MV-4-11 (cell line): ENCODE measurements around the gene CAVIN2.
A peak's percentile ranks its signal among the peaks of the same experiment; 100 is the strongest.

ENCODE experiments used
- DNase-seq: peaks from one replicate; lab custom pipeline; 2025; lab: John Stamatoyannopoulos, UW

The CAVIN2 gene

GRCh38 chr2:191839918-191840804, 6.7 kb downstream of the CAVIN2 start:
- DNase-seq = no peak

GRCh38 chr2:191838526-191838925, 8.4 kb downstream of the CAVIN2 start:
- no peak for DNase-seq

- no peak for DNase-seq
These were observed 9.8 kb downstream of the CAVIN2 start for GRCh38 chr2:191836853-191837769.

GRCh38 chr2:191836471-191836852, 10.4 kb downstream of the CAVIN2 start:
- no peak for DNase-seq

GRCh38 chr2:191835539-191836350, 11.1 kb downstream of the CAVIN2 start:
- DNase-seq = no peak

GRCh38 chr2:191835100-191835499, 11.8 kb downstream of the CAVIN2 start:
- no peak for DNase-seq

- no peak for DNase-seq
These were observed 13.5 kb downstream of the CAVIN2 start for GRCh38 chr2:191833356-191833755.

GRCh38 chr2:191832668-191833067, 14.2 kb downstream of the CAVIN2 start:
- no peak for DNase-seq

GRCh38 chr2:191831410-191831994, 15.4 kb downstream of the CAVIN2 start:
- DNase-seq = no peak

GRCh38 chr2:191824398-191824797, 22.5 kb downstream of the CAVIN2 start:
- no peak for DNase-seq

GRCh38 chr2:191821078-191821477, 25.8 kb downstream of the CAVIN2 start:
- no peak for DNase-seq

GRCh38 chr2:191818725-191819350, 28.1 kb downstream of the CAVIN2 start:
- no peak for DNase-seq

GRCh38 chr2:191818133-191818532, 28.8 kb downstream of the CAVIN2 start:
- DNase-seq = no peak

- DNase-seq = no peak
These were observed 31.9 kb downstream of the CAVIN2 start for GRCh38 chr2:191815010-191815409.

GRCh38 chr2:191813943-191814342, 32.9 kb downstream of the CAVIN2 start:
- DNase-seq = no peak

- peak; percentile 20 for DNase-seq
These were observed 34.9 kb downstream of the CAVIN2 start for GRCh38 chr2:191811807-191812602.

GRCh38 chr2:191806396-191806795, 40.5 kb downstream of the CAVIN2 start:
- DNase-seq = peak; percentile 33

GRCh38 chr2:191804766-191805165, 42.1 kb downstream of the CAVIN2 start:
- DNase-seq = no peak

- DNase-seq = no peak
These were observed 43.9 kb downstream of the CAVIN2 start for GRCh38 chr2:191803007-191803406.

GRCh38 chr2:191802180-191802579, 44.7 kb downstream of the CAVIN2 start:
- no peak for DNase-seq
